Globus pallidus (tissue), 1 donor: ENCODE results near the gene ZNF45.
"Not testable (repeated sequence)": the region's sequence is repeated elsewhere in the genome, so short reads cannot be mapped to it uniquely, and the experiment has no call there.

Experiments
- DNase-seq: peaks from one replicate; pipeline ENCODE4 v3.0.0-alpha.2; 2015; ENCODE audit warnings: low spot score

Gene ZNF45

DNA sequence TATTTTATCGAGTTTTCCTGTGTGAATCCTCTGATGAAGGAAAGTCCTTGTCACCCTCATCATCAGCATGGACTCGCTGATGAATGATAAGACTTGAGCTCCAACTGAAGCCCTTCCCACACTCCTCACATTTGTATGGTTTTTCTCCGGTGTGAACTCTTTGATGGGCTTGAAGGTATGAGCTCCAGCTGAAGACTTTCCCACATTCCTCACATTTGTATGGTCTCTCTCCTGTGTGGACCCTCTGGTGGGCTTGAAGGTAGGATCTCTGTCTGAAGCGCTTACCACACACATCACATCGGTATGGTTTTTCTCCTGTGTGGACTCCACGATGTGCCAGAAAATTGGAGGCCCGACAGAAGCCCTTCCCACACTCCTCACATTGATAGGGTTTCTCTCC lies 21.7 kb downstream of the ZNF45 start:
- no peak for DNase-seq

DNA sequence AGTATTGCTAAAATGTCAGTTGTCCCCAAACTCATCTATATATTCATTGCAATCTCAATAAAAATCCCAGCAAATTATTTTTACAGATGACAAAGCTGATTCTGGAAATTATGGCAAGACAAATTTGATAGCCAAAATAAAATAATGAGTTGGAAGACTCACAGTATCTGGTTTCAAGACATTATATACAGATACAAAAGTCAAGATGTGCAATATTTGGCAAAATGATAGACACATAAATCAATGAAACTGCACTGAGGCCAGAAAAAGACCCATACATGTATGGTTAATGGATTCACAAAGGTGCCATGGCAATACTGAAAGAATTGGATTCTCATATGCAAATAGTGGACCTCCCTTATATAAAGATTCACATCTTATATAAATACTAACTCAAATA lies 24.2 kb downstream of the ZNF45 start:
- DNase-seq, result no peak

DNA sequence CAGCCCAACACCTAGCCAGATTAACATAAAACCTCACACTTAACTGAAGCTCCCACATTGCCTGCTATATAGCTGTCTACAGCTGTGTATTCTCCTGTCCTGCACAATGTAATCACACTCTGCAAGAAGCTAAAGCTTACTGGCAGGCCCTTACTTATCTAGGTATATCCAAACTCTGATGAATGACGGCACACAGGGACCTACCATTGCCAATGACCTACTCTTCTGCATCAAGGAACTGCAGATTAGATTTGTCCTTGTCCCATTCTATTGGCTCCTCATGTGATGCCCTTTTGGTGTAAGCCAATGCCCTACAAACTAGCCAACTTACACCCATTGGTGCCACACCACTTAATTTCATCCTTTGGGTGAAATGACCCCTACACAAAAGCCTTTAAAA lies 26.4 kb downstream of the ZNF45 start:
- DNase-seq, result no peak

DNA sequence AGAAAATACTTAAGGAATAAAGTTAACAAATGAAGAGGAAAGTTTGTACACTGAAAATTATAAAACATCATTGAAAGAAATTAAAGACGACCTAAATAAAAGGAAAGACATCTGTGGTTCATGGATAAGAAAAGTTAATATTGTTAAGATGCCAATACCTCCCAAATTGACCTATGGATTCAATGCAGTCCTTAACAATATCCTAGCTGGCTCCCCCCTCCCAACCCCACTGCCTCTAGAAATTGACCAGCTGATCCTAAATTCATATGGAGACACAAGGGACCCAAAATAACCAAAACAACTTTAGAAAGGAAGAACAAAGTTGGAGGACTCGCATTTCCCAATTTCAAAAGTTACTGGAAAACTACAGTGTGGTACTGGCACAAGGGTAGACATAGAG lies 28.3 kb downstream of the ZNF45 start:
- no peak for DNase-seq

DNA sequence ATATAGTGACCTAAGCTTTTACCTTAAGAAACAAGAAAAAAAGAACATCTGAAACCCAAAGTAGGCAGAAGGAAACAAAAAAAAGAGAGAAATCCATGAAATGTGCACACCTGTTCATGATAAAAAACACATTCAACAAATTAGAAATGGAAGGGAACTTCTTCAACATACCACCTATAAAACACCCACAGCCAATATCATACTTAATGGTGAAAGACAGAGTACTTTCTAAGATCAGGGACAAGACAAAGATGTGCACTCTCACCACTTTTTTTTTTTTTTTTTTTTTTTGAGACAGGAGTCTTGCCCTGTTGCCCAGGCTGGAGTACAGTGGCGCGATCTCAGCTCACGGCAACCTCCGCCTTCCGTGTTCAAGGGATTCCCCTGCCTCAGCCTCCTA lies 29.2 kb downstream of the ZNF45 start:
- DNase-seq, result no peak

DNA sequence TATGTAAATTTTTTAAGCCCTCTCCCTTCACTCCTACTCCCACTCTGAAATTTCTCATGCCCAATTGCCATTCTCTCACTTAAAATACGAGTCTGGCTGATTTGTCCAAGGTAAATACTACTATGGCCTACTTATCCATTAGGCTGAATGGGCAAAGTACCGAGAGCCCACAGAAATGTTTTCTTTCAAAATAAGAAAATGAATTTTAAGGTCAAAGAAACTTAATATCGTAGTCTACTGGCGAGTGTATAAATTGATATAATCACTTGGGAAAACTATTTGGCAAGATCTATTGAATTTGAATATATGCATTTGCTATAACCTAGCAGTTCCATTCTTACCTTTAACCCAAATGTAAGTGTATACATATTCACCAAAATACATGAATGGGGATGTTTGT lies 32.7 kb downstream of the ZNF45 start:
- DNase-seq, result no peak

DNA sequence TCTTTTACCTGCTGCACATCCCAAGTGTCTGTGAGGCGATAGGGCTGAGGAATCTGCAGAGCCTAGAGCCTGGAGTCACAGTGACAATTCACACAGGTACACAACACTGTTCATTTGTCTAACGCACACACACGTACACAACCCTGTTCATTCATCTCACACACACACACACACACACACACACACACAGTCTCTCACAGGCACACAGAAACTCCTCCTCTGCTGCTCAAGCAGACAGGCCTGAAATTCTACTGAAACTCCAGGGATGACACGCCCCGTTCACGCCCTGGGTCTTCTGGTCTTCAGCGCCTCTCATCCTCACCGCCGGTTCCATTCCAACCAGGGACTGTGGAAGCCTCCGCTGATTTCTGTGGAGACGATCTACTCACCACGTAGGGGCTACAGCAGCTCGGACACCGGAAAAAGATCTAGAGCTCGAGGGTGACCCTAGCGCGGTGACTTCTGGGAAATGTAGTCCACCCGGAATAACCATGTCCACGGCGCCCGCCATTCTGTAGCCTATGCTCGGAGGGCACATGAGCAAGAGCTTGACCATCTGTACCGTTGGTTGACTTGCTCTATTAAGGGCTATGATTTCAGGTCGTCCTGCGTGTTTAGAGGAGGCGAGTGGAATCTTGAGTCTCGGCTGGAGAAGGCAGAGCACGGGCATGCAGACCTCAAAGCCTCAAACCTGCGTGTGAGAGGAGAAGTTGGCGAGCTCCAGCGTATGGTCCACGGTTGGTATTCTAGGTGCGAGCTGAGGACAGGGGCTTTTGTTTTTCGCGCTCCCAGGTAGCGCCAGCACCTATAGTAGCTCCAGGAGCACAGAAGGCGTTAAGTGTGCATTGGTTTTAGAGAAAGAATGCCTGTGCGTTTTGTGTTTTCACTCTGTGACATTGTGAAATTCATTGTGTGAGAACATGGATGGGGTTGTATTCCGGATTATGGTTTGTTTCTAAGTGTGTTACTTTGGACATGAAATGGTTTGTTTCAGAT lies 33.4 kb downstream of the ZNF45 start:
- peak; percentile 74 for DNase-seq

DNA sequence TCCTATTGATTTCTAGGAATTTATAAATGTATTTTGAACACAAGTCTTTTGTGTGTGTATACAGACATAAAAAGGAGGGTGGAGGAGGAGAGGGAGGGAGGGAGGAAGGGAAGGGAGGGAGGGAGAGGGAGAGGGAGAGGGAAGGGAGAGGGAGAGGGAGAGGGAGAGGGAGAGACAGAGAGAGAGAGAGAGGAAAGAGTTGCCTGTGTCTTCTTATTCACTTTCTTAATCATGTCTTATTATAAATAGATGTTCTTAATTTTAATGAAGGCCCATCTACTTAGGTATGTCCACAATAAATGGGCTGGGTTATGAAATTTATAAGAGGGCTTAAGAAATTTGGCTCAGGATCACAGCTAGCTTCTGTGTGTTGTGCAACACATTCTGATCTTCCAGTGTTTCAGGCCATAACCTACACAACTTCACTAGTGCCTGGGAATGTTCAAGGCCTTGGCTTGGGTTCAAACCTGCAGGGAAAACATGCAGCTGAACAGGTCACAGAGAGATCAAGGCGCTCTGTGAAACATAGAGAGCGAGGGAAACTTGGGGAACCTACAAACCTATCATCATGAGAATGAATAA lies 39.3 kb downstream of the ZNF45 start:
- no peak for DNase-seq

DNA sequence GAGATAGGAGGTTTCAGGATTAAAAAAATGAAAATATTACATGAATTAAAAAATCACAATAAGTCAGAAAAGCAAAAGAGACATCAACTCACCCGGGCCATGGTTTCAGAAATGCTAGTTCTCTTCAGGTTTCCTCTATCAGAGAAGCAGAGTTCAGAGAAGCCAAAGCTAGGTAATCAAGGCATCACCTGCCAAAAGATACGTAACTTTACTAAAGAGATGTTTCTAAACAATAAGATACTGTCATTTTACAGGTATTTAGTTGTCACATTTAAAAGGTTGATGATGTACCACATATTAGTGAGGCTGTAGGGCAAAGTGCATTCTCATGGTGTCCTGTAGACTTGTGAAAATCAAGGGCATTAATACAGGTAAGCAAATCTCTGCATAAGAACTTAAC lies 51.2 kb downstream of the ZNF45 start, which contains the start of gene ZNF404:
Gene ZNF404 (minus strand): TSS at position 101 of the 400 bp plus-strand sequence.
- no peak for DNase-seq

DNA sequence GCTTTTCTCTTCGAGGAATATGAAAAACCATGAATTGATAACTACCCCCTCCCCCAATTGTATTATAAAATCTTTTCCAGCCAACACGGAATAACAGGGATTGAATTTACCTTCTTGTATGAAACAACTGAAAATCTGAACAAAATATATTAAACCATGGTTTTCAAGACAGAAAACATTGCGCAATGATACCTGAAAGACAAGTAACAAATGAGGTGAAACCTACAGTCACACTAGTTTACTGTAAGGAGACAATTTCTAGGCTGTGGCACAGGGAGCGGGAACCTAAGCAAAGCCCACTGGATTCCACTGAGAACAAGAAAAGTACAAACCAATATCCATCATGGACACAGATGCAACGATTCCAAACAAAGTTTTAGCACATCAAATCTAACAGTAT lies 54.6 kb downstream of the ZNF45 start:
- no peak for DNase-seq

DNA sequence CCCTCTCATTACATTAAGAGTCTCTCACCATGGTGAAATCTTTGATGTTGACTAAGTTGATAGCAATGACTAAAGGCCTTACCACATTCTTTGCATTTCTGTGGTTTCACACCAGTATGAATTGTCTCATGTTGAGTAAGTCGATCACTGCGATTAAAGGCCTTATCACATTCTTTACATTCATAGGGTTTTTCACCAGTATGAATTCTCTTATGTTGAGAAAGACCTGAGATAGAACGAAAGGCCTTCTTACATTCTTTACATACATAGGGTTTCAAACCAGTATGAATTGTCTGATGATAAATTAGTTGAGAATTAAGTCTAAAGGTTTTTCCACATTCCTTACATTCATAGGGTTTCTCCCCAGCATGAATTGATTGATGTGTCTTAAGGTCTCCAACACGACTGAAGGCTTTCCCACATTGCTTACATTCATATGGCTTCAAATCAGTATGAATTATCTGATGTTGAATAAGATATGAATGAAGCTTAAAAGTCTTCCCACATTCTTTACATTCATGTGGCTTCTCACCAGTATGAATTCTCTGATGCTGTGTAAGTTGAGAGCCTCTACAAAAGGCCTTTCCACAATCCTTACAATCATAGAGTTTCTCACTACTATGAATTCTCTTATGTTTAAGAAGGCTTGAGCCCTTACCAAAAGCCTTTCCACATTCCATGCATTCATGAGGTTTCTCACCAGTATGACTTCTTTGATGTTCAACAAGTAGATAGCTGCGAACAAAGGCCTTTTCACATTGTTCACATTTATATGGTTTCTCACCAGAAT lies 62.3 kb downstream of the ZNF45 start:
- no peak for DNase-seq

DNA sequence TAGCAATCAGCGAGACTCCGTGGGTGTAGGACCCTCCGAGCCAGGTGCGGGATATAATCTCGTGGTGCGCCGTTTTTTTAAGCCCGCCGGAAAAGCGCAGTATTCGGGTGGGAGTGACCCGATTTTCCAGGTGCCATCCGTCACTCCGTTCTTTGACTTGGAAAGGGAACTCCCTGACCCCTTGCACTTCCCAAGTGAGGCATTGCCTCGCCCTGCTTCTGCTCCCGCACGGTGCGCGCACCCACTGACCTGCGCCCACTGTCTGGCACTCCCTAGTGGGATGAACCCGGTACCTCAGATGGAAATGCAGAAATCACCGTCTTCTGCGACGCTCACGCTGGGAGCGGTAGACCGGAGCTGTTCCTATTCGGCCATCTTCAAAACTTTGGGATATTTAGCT lies 68.2 kb downstream of the ZNF45 start:
- DNase-seq, result not testable (repeated sequence)
